IMR-90 (cell line): ENCODE measurements around the gene DNM3. TPM values are rescaled to one million over a fixed set of nuclear protein-coding genes. Genes with fewer than 3 reads are reported as not detected.

ENCODE experiments used
- ATAC-seq: fragments of 200-7000 bp; cut with Tn5 transposase; 2 replicates; pipeline ENCODE4 v1.9.1; 2020; ENCODE audit warnings: low read depth, mild to moderate bottlenecking, moderate library complexity
- BruUV-seq: library from RNA; stranded (reverse); fragments of 400-500 nt; replicated peaks from 2 replicates; lab custom pipeline; 2021; lab: Mats Ljungman, UMichigan
- CTCF ChIA-PET: fragments of 300-600 bp; formaldehyde crosslinking; extraction: SDS; loops from one replicate; lab custom pipeline; 2021; ENCODE audit warnings: antibody characterized with exemption; lab: Yijun Ruan, JAX
- POLR2A ChIA-PET: fragments of 300-600 bp; sonication (Branson Sonifier 250); formaldehyde crosslinking; loops from one replicate; lab custom pipeline; 2022; ENCODE audit warnings: antibody characterized with exemption; ENCODE audit not compliant: unreplicated experiment; lab: Charles Lee
- DNase-seq: peaks from one replicate; pipeline ENCODE4 v3.0.0; 2013
- H2AFZ ChIP-seq: replicated peaks from 2 replicates; pipeline ENCODE3; 2013; ENCODE audit warnings: low read length, mild to moderate bottlenecking; ENCODE audit not compliant: poor library complexity
- H2AK5ac ChIP-seq: 2 replicates; pipeline ENCODE4 v1.6.1; 2013; ENCODE audit warnings: low read depth, low read length, inconsistent platforms
- H2AK9ac ChIP-seq: replicated peaks from 2 replicates; pipeline ENCODE3; 2013; ENCODE audit warnings: mild to moderate bottlenecking, low read depth, low read length, moderate library complexity; ENCODE audit not compliant: poor library complexity
- H2BK120ac ChIP-seq: 2 replicates; pipeline ENCODE4 v1.6.1; 2013; ENCODE audit warnings: low read depth, low read length, inconsistent platforms
- H2BK15ac ChIP-seq: 3 replicates; pipeline ENCODE4 v1.6.1; 2013; ENCODE audit warnings: low read depth, low read length, inconsistent platforms
- H2BK20ac ChIP-seq: 2 replicates; pipeline ENCODE4 v1.6.1; 2013; ENCODE audit warnings: low read depth, mild to moderate bottlenecking, inconsistent platforms, low read length, moderate library complexity
- H2BK5ac ChIP-seq: 2 replicates; pipeline ENCODE4 v1.6.1; 2013; ENCODE audit warnings: mild to moderate bottlenecking, low read depth, low read length, inconsistent platforms; ENCODE audit not compliant: poor library complexity, severe bottlenecking
- H3K14ac ChIP-seq: replicated peaks from 2 replicates; pipeline ENCODE4 v1.6.1; 2013; ENCODE audit warnings: low read depth, low read length, inconsistent platforms
- H3K18ac ChIP-seq: 2 replicates; pipeline ENCODE4 v1.6.1; 2013; ENCODE audit warnings: low read depth, low read length, control low read depth
- H3K23ac ChIP-seq: 2 replicates; pipeline ENCODE4 v1.6.1; 2013; ENCODE audit warnings: low read depth, low read length, inconsistent platforms
- H3K27ac ChIP-seq: 2 replicates; pipeline ENCODE4 v1.5.1; 2013; ENCODE audit warnings: mild to moderate bottlenecking, control low read depth, low read length; ENCODE audit not compliant: insufficient read depth
- H3K27me3 ChIP-seq: 2 replicates; pipeline ENCODE4 v1.6.1; 2013; ENCODE audit warnings: low read length; ENCODE audit not compliant: control insufficient read depth, insufficient read depth
- H3K36me3 ChIP-seq: 2 replicates; pipeline ENCODE4 v1.6.1; 2013; ENCODE audit warnings: low read length, mixed read lengths; ENCODE audit not compliant: control insufficient read depth, insufficient read depth
- H3K4ac ChIP-seq: 2 replicates; pipeline ENCODE4 v1.6.1; 2013; ENCODE audit warnings: low read depth, low read length, inconsistent platforms
- H3K4me1 ChIP-seq: 2 replicates; pipeline ENCODE4 v1.6.1; 2013; ENCODE audit warnings: low read length, mixed read lengths; ENCODE audit not compliant: control insufficient read depth, insufficient read depth
- H3K4me2 ChIP-seq: 2 replicates; pipeline ENCODE4 v1.6.1; 2013; ENCODE audit warnings: low read depth, mild to moderate bottlenecking, control low read depth, low read length, moderate library complexity
- H3K4me3 ChIP-seq: 2 replicates; pipeline ENCODE4 v1.5.1; 2013; ENCODE audit warnings: low read depth, mild to moderate bottlenecking, control low read depth, low read length, moderate library complexity; ENCODE audit not compliant: insufficient read depth
- H3K56ac ChIP-seq: 2 replicates; pipeline ENCODE4 v1.6.1; 2013; ENCODE audit warnings: low read length, inconsistent platforms; ENCODE audit not compliant: insufficient read depth; ENCODE audit errors: extremely low read depth
- H3K79me1 ChIP-seq, 2 experiments: 2 replicates each; pipeline ENCODE4 v1.6.1; 2013; ENCODE audit warnings: low read length in 2 of 2, inconsistent platforms in 1 of 2, low read depth in 1 of 2
- H3K9ac ChIP-seq: 2 replicates; pipeline ENCODE4 v1.6.1; 2013; ENCODE audit warnings: low read depth, low read length, control low read depth
- H3K9me1 ChIP-seq: 2 replicates; pipeline ENCODE4 v1.6.1; 2013; ENCODE audit warnings: low read length, inconsistent platforms; ENCODE audit not compliant: insufficient read depth
- H3K9me3 ChIP-seq: 2 replicates; pipeline ENCODE4 v1.6.1; 2013; ENCODE audit warnings: low read length; ENCODE audit not compliant: control insufficient read depth, insufficient read depth
- H4K20me1 ChIP-seq: 2 replicates; pipeline ENCODE4 v1.6.1; 2013; ENCODE audit warnings: low read length, inconsistent platforms; ENCODE audit not compliant: insufficient read depth
- H4K5ac ChIP-seq: 2 replicates; pipeline ENCODE4 v1.6.1; 2013; ENCODE audit warnings: mild to moderate bottlenecking, low read depth, low read length, control low read depth
- H4K8ac ChIP-seq, 2 experiments: 2 replicates each; pipeline ENCODE4 v1.6.1; 2013; ENCODE audit warnings: low read depth in 2 of 2, low read length in 2 of 2, control low read depth in 1 of 2, inconsistent platforms in 1 of 2
- H4K91ac ChIP-seq: 2 replicates; pipeline ENCODE4 v1.6.1; 2013; ENCODE audit warnings: low read depth, low read length, inconsistent platforms; ENCODE audit not compliant: insufficient read depth
- CEBPB ChIP-seq: IDR thresholded peaks from 2 replicates; pipeline ENCODE4 v1.6.1; 2012; ENCODE audit warnings: low read depth, low read length, improper control_type of control experiment
- ELK1 ChIP-seq: fragments of 150-350 bp; IDR thresholded peaks from 2 replicates; pipeline ENCODE4 v1.6.1; 2016; ENCODE audit warnings: low read depth, mild to moderate bottlenecking, low read length, moderate library complexity, borderline replicate concordance
- SMC3 ChIP-seq: fragments of 150-350 bp; IDR thresholded peaks from 2 replicates; pipeline ENCODE4 v1.6.1; 2016; ENCODE audit warnings: low read depth, mild to moderate bottlenecking, antibody characterized with exemption, low read length, moderate library complexity
- USF2 ChIP-seq: fragments of 150-350 bp; IDR thresholded peaks from 2 replicates; pipeline ENCODE4 v1.6.1; 2017; ENCODE audit warnings: mild to moderate bottlenecking, antibody characterized with exemption, low read length, low read depth
- WGBS, 2 experiments: methylation state at CpG; one replicate each; pipeline versions ENCODE4 v1.1.5 to v1.1.7; 2013; ENCODE audit warnings: missing lambda C conversion rate in 2 of 2; ENCODE audit not compliant: insufficient read length in 1 of 2; ENCODE audit errors: extremely low coverage in 2 of 2; 5-methylcytosine and 5-hydroxymethylcytosine counted together
- dilution Hi-C: fragments of 300-500 bp; cut with HindIII; formaldehyde crosslinking; loops from one replicate; pipeline ENCODE4 v1.14.3; 2018; ENCODE audit warnings: low sequenced_read_pairs; ENCODE audit not compliant: unreplicated experiment
- in situ Hi-C: fragments of 300-500 bp; cut with MboI; formaldehyde crosslinking; loops from 3 replicates; pipeline ENCODE4 v1.14.3; 2019; ENCODE audit warnings: low sequenced_read_pairs, inconsistent platforms, mixed read lengths
- intact Hi-C: fragments of 100-400 bp; cut with micrococcal nuclease; formaldehyde crosslinking; loops from 2 replicates; pipeline ENCODE4 v1.10.0; 2022
- polyA plus RNA-seq, 3 experiments: library from polyadenylated mRNA; depleted of rRNA; stranded (reverse); fragments of >200 nt; gene quantifications; 2 replicates each; pipeline ENCODE4 v1.2.3, GENCODE V29; 2012; ENCODE audit warnings: low replicate concordance in 1 of 3
- total RNA-seq: library from RNA; depleted of rRNA; stranded (reverse); fragments of >200 nt; gene quantifications from 2 replicates; pipeline ENCODE4 v1.2.3, GENCODE V29; 2012

DNM3 gene
- total and polyA plus RNA-seq, 2 of the 4 experiments (the other 2 are of a cell fraction), result 0.36 TPM

- WGBS, 2 experiments, result no CpG with 5 or more reads among the region's 3 CpGs
Observed at GRCh38 chr1:172245788-172246187, 404.5 kb downstream of the DNM3 start.

More at GRCh38 chr1:172245788-172246187, 404.5 kb downstream of the DNM3 start:
- Histone ChIP-seq H3K18ac (no peak overlapping the region), H3K4me1 (no peaks in the 10 kb centered on the region), H3K4me3 (no peak overlapping the region), H2BK120ac (no peak overlapping the region), H3K14ac (no peak overlapping the region), H2AK9ac (no peak overlapping the region), H3K36me3 (no peaks in the 10 kb centered on the region), H2AK5ac (no peak overlapping the region), H2BK20ac (no peak overlapping the region), H3K79me1 (no peaks in the 10 kb centered on the region), H3K4me2 (no peak overlapping the region), H3K27ac (no peak overlapping the region), H2BK5ac (no peak overlapping the region), H3K9ac (no peak overlapping the region), H3K23ac (no peak overlapping the region), H2AFZ (no peak overlapping the region), H2BK15ac (no peak overlapping the region), H4K8ac (no peak overlapping the region), H3K56ac (no peak overlapping the region), H3K9me3 (no peaks in the 10 kb centered on the region), H3K4ac (no peak overlapping the region), H3K9me1 (no peaks in the 10 kb centered on the region; the same call in 1 of the 2 replicates), H4K91ac (no peak overlapping the region), H4K5ac (no peak overlapping the region), H4K20me1 (no peaks in the 10 kb centered on the region), H3K27me3 (no peaks in the 10 kb centered on the region)
- BruUV-seq, result no TSS peak
- TF ChIP-seq USF2 (no peak), CEBPB (no peak), ELK1 (no peak), SMC3 (no peak)
- CTCF ChIA-PET, result no interaction called here
- intact Hi-C loops, result no loop called here
- dilution Hi-C loops, result no loop called here
- ATAC-seq (no peak), DNase-seq (no peak)
- in situ Hi-C loops, result no loop called here
- POLR2A ChIA-PET, result no interaction called here
